Measurements from ENCODE around the gene SFPQ.

- TF ChIP-seq CTCF (IDR thresholded peaks at IDR 0.05) = peak in 2 of 3 experiments; percentile 73 to 80
- no peak for TF ChIP-seq POLR2A (IDR thresholded peaks at IDR 0.05)
These were observed 9.2 kb upstream of the SFPQ start for GRCh38 chr1:35202048-35202719.

Measured in testis (tissue), 2 donors.